ENCODE data around the gene PSMA8. TPM values are rescaled to one million over a fixed set of nuclear protein-coding genes. Genes with fewer than 3 reads are reported as not detected.
"Not testable (repeated sequence)": the region's sequence is repeated elsewhere in the genome, so short reads cannot be mapped to it uniquely, and the experiment has no call there.

The PSMA8 gene
- total RNA-seq, 2 experiments from 2014 or later: 0.60 to 0.83 TPM

- H3K27me3 Mint-ChIP-seq: no peaks in the 10 kb centered on the region
- H3K9me3 Mint-ChIP-seq: no peaks in the 10 kb centered on the region
- ChIA-PET CTCF (no interaction called here), POLR2A (interaction anchor here (1.0 to 3.6 kb wide), 6 partner anchors 8 to 139 kb away, joined by 5 to 26 read pairs (median 6); partner anchors contain the start of gene SS18)
- peak; percentile 91 for DNase-seq
- H3K27ac Mint-ChIP-seq: peak within 1 kb of the TSS; percentile 77
- H3K4me1 Mint-ChIP-seq: peaks cover 31% of the 10 kb centered on the region
- peak within 1 kb of the TSS; percentile 92 for H3K4me3 Mint-ChIP-seq
- H3K36me3 Mint-ChIP-seq (ENCODE audit: low read depth): peaks cover under 1% of the 10 kb centered on the region
These were observed 92.8 kb downstream of the PSMA8 start, which contains the start of gene TAF4B for GRCh38 chr18:26226229-26227050. TSS of gene TAF4B (plus strand) at chr18:26226445. CDS start at chr18:26226934, 489 bp downstream.

- H3K27me3 Mint-ChIP-seq: no peaks in the 10 kb centered on the region
- H3K4me1 Mint-ChIP-seq: peaks cover 31% of the 10 kb centered on the region
- H3K9me3 Mint-ChIP-seq: peaks cover 4% of the 10 kb centered on the region
- ChIA-PET CTCF (no interaction called here), POLR2A (interaction anchor here (0.9 to 3.6 kb wide), 7 partner anchors 9 to 140 kb away, joined by 3 to 26 read pairs (median 5); partner anchors contain the start of gene SS18)
- peaks cover 8% of the 10 kb centered on the region for H3K36me3 Mint-ChIP-seq (ENCODE audit: low read depth)
- H3K4me3 Mint-ChIP-seq: peak overlapping the region; percentile 92
- peak; percentile 20 for DNase-seq
- peak overlapping the region; percentile 44 for H3K27ac Mint-ChIP-seq
These were observed 93.5 kb downstream of the PSMA8 start for GRCh38 chr18:26227051-26227670.

- no peaks in the 10 kb centered on the region for H3K27me3 Mint-ChIP-seq
- CTCF ChIA-PET: no interaction called here
- H3K27ac Mint-ChIP-seq: no peak overlapping the region
These were observed 95.0 kb downstream of the PSMA8 start for GRCh38 chr18:26228562-26229260.

GRCh38 chr18:26230497-26230896, 96.8 kb downstream of the PSMA8 start:
- ChIA-PET POLR2A (no interaction called here), CTCF (no interaction called here)
- Mint-ChIP-seq H3K27me3 (no peaks in the 10 kb centered on the region), H3K4me3 (no peak overlapping the region), H3K4me1 (peaks cover 31% of the 10 kb centered on the region), H3K27ac (no peak overlapping the region), H3K36me3 (ENCODE audit: low read depth) (peaks cover 12% of the 10 kb centered on the region), H3K9me3 (peaks cover 4% of the 10 kb centered on the region)
- DNase-seq: no peak

More at GRCh38 chr18:26228562-26229260, 95.0 kb downstream of the PSMA8 start:
- H3K4me3 Mint-ChIP-seq: peak overlapping the region; percentile 92
- POLR2A ChIA-PET: no interaction called here
- peaks cover 4% of the 10 kb centered on the region for H3K9me3 Mint-ChIP-seq
- H3K4me1 Mint-ChIP-seq: peaks cover 31% of the 10 kb centered on the region
- no peak for DNase-seq
- peaks cover 9% of the 10 kb centered on the region for H3K36me3 Mint-ChIP-seq (ENCODE audit: low read depth)

GRCh38 chr18:26233208-26233607, 99.5 kb downstream of the PSMA8 start:
- peaks cover 4% of the 10 kb centered on the region for H3K9me3 Mint-ChIP-seq
- no peaks in the 10 kb centered on the region for H3K27me3 Mint-ChIP-seq
- no peak overlapping the region for H3K4me3 Mint-ChIP-seq
- POLR2A ChIA-PET: no interaction called here
- CTCF ChIA-PET: no interaction called here
- H3K36me3 Mint-ChIP-seq (ENCODE audit: low read depth): peaks cover 12% of the 10 kb centered on the region
- no peak for DNase-seq
- H3K4me1 Mint-ChIP-seq: peaks cover 10% of the 10 kb centered on the region
- H3K27ac Mint-ChIP-seq: no peak overlapping the region

- H3K9me3 Mint-ChIP-seq; CTCF ChIA-PET; H3K4me3 Mint-ChIP-seq; DNase-seq; H3K4me1 Mint-ChIP-seq; H3K36me3 Mint-ChIP-seq (ENCODE audit: low read depth); H3K27ac Mint-ChIP-seq; H3K27me3 Mint-ChIP-seq: not testable (repeated sequence)
- POLR2A ChIA-PET: interaction anchor here (1.0 kb wide), 1 partner anchor 10 kb away, joined by 3 read pairs; no protein-coding TSS in a partner anchor
These were observed 103.7 kb downstream of the PSMA8 start for GRCh38 chr18:26237363-26237762.

GRCh38 chr18:26238718-26239117, 105.0 kb downstream of the PSMA8 start:
- H3K9me3 Mint-ChIP-seq; H3K36me3 Mint-ChIP-seq (ENCODE audit: low read depth); H3K4me3 Mint-ChIP-seq; CTCF ChIA-PET; POLR2A ChIA-PET; H3K27me3 Mint-ChIP-seq; DNase-seq; H3K27ac Mint-ChIP-seq; H3K4me1 Mint-ChIP-seq: not testable (repeated sequence)

GRCh38 chr18:26242392-26242791, 108.7 kb downstream of the PSMA8 start:
- peaks cover 12% of the 10 kb centered on the region for H3K9me3 Mint-ChIP-seq
- H3K4me3 Mint-ChIP-seq; H3K27ac Mint-ChIP-seq; H3K27me3 Mint-ChIP-seq; H3K4me1 Mint-ChIP-seq; CTCF ChIA-PET; POLR2A ChIA-PET; H3K36me3 Mint-ChIP-seq (ENCODE audit: low read depth); DNase-seq: not testable (repeated sequence)

Other genes starting within 250 kb of the PSMA8 start
- 10 to 100 TPM; 54.1 to 54.8 TPM for gene SS18, start 43.3 kb upstream of the PSMA8 start, total RNA-seq
- gene TAF4B, start 92.6 kb downstream of the PSMA8 start, total RNA-seq: 1 to 10 TPM; 3.3 to 3.8 TPM